Esophagus muscularis mucosa (tissue), 4 donors: ENCODE results near the gene IGLL5. TPM values are rescaled to one million over a fixed set of nuclear protein-coding genes. Genes with fewer than 3 reads are reported as not detected.

Experiments
- DNase-seq: peaks from one replicate; pipeline ENCODE4 v3.0.0-alpha.2; 2017; ENCODE audit errors: extremely low spot score
- H3K27ac ChIP-seq, 4 donors: fragments of 200-600 bp; sonication (generic); replicated peaks in 1 of 4; 1 replicate in 3 of 4; 2 replicates in 1 of 4; pipeline ENCODE4 v1.5.1; 2016 to 2019; ENCODE audit warnings: mild to moderate bottlenecking in 1 of 4
- H3K27me3 ChIP-seq, 4 donors: fragments of 200-600 bp; sonication (generic); one replicate each; pipeline versions ENCODE4 v1.5.1 to v1.6.0; 2016 to 2019
- H3K36me3 ChIP-seq, 4 donors: fragments of 200-600 bp; sonication (generic); one replicate each; pipeline ENCODE4 v1.5.1; 2016 to 2019
- H3K4me1 ChIP-seq, 4 donors: fragments of 200-600 bp; sonication (generic); one replicate each; pipeline ENCODE4 v1.5.1; 2016 to 2019
- H3K4me3 ChIP-seq, 4 donors: fragments of 200-600 bp; sonication (generic); 1 replicate in 2 of 4; 2 replicates in 2 of 4; pipeline ENCODE4 v1.5.1; 2016 to 2019; ENCODE audit warnings: mild to moderate bottlenecking in 4 of 4, moderate library complexity in 1 of 4
- H3K9me3 ChIP-seq, 4 donors: fragments of 200-600 bp; sonication (generic); 1 replicate in 3 of 4; 2 replicates in 1 of 4; pipeline ENCODE4 v1.5.1; 2016 to 2019
- CTCF ChIP-seq, 3 experiments: fragments of 200-600 bp in 2 of 3; fragments of 450-650 bp in 1 of 3; sonication (generic) in 2 of 3; IDR thresholded peaks; one replicate each; pipeline ENCODE4 v1.5.1; 2017 to 2019; ENCODE audit warnings: antibody characterized with exemption in 3 of 3, mild to moderate bottlenecking in 2 of 3, moderate library complexity in 1 of 3
- EP300 ChIP-seq: sonication (generic); formaldehyde crosslinking; IDR thresholded peaks from one replicate; pipeline ENCODE4 v1.6.1; 2017; ENCODE audit warnings: antibody characterized with exemption
- POLR2A ChIP-seq: fragments of 450-650 bp; IDR thresholded peaks from one replicate; pipeline ENCODE4 v1.6.1; 2017; ENCODE audit warnings: antibody characterized with exemption, moderate library complexity, mild to moderate bottlenecking, low read depth
- POLR2AphosphoS5 ChIP-seq, 2 donors: sonication (generic); formaldehyde crosslinking; IDR thresholded peaks; one replicate each; pipeline ENCODE4 v1.6.1; 2017; ENCODE audit warnings: antibody characterized with exemption in 2 of 2
- WGBS: methylation state at CpG from one replicate; pipeline ENCODE4 v1.1.5; 2018; 5-methylcytosine and 5-hydroxymethylcytosine counted together
- intact Hi-C: fragments of 100-400 bp; cut with DNase I; formaldehyde crosslinking; loops from one replicate; pipeline ENCODE4 v1.15.1; 2023
- total RNA-seq, 4 donors: library from RNA; depleted of rRNA; stranded (reverse); fragments of >200 nt; gene quantifications; one replicate each; pipeline versions ENCODE4 v1.1.0 to v1.2.1, GENCODE V29; 2016

IGLL5 gene
- total RNA-seq, 4 donors from 2014 or later = 0.39 to 1.3 (median 0.80) TPM; not detected in 1

GRCh38 chr22:22879675-22880155, 7.9 kb upstream of the IGLL5 start:
- no peaks in the 10 kb centered on the region for H3K4me1 ChIP-seq
- H3K4me3 ChIP-seq = no peak overlapping the region
- DNase-seq = no peak
- H3K27me3 ChIP-seq = peaks cover 0 to 42% (median 0%) of the 10 kb centered on the region in 4 donors
- peaks cover 0 to 3% (median 1%) of the 10 kb centered on the region in 4 donors for H3K9me3 ChIP-seq
- WGBS = 70% methylated on average over 5 of the region's 5 CpGs
- H3K27ac ChIP-seq = no peak overlapping the region
- intact Hi-C loops = no loop called here
- H3K36me3 ChIP-seq = no peaks in the 10 kb centered on the region
- TF ChIP-seq POLR2A (no peak), POLR2AphosphoS5 (IDR thresholded peaks at IDR 0.05) (no peak), CTCF (IDR thresholded peaks at IDR 0.05) (no peak), EP300 (no peak)

GRCh38 chr22:22880645-22881044, 7.0 kb upstream of the IGLL5 start:
- intact Hi-C loops = no loop called here
- peaks cover 0 to 49% (median 0%) of the 10 kb centered on the region in 4 donors for H3K27me3 ChIP-seq
- 86% methylated on average over 6 of the region's 9 CpGs for WGBS
- no peak overlapping the region for H3K4me3 ChIP-seq
- no peaks in the 10 kb centered on the region for H3K4me1 ChIP-seq
- no peak for TF ChIP-seq CTCF (IDR thresholded peaks at IDR 0.05)
- no peak for TF ChIP-seq POLR2A
- TF ChIP-seq POLR2AphosphoS5 (IDR thresholded peaks at IDR 0.05) = no peak
- no peak for TF ChIP-seq EP300
- H3K36me3 ChIP-seq = no peaks in the 10 kb centered on the region
- no peak for DNase-seq
- H3K27ac ChIP-seq = no peak overlapping the region
- no peaks in the 10 kb centered on the region for H3K9me3 ChIP-seq

GRCh38 chr22:22881116-22882000, 6.3 kb upstream of the IGLL5 start:
- whole genome bisulfite sequencing = 77% methylated on average over 6 of the region's 10 CpGs

GRCh38 chr22:22882033-22882717, 5.4 kb upstream of the IGLL5 start:
- H3K27me3 ChIP-seq = peaks cover 0 to 49% (median 0%) of the 10 kb centered on the region in 4 donors
- no peak for TF ChIP-seq EP300
- TF ChIP-seq POLR2A = no peak
- TF ChIP-seq POLR2AphosphoS5 (IDR thresholded peaks at IDR 0.05) = no peak
- TF ChIP-seq CTCF (IDR thresholded peaks at IDR 0.05) = no peak
- intact Hi-C loops = no loop called here
- WGBS = 70% methylated on average over 6 of the region's 6 CpGs
- H3K4me3 ChIP-seq = no peak overlapping the region
- H3K9me3 ChIP-seq = no peaks in the 10 kb centered on the region
- no peaks in the 10 kb centered on the region for H3K4me1 ChIP-seq
- no peak for DNase-seq
- no peak overlapping the region for H3K27ac ChIP-seq
- H3K36me3 ChIP-seq = no peaks in the 10 kb centered on the region

More at GRCh38 chr22:22881116-22882000, 6.3 kb upstream of the IGLL5 start:
- intact Hi-C loops = no loop called here
- H3K36me3 ChIP-seq = no peaks in the 10 kb centered on the region
- TF ChIP-seq CTCF (IDR thresholded peaks at IDR 0.05) = no peak
- no peak for DNase-seq
- no peak overlapping the region for H3K27ac ChIP-seq
- H3K4me3 ChIP-seq = no peak overlapping the region
- no peaks in the 10 kb centered on the region for H3K4me1 ChIP-seq
- H3K27me3 ChIP-seq = peaks cover 0 to 49% (median 0%) of the 10 kb centered on the region in 4 donors
- H3K9me3 ChIP-seq = no peaks in the 10 kb centered on the region
